Mononuclear cell (primary cell): ENCODE data around the gene MYPN. TPM values are rescaled to one million over a fixed set of nuclear protein-coding genes. Genes with fewer than 3 reads are reported as not detected.
"Not testable (repeated sequence)": the region's sequence is repeated elsewhere in the genome, so short reads cannot be mapped to it uniquely, and the experiment has no call there.

Source experiments
- H3K27me3 ChIP-seq: 2 replicates; pipeline ENCODE4 v1.6.0; 2011; ENCODE audit warnings: low read length, control low read depth; ENCODE audit not compliant: insufficient read depth
- H3K4me1 ChIP-seq: 2 replicates; pipeline ENCODE4 v1.5.1; 2011; ENCODE audit warnings: mild to moderate bottlenecking, low read length, control low read depth; ENCODE audit not compliant: insufficient read depth
- H3K4me3 ChIP-seq: 2 replicates; pipeline ENCODE4 v1.5.1; 2011; ENCODE audit warnings: mild to moderate bottlenecking, low read length, moderate library complexity
- H3K9me3 ChIP-seq: 2 replicates; pipeline ENCODE4 v1.5.1; 2011; ENCODE audit warnings: low read depth, mild to moderate bottlenecking, control low read depth, low read length
- total RNA-seq: library from RNA; depleted of rRNA; stranded (reverse); fragments of >200 nt; gene quantifications from one replicate; pipeline ENCODE4 v1.2.3, GENCODE V29; 2012

The MYPN gene
- total RNA-seq, 1 donor: not detected

DNA sequence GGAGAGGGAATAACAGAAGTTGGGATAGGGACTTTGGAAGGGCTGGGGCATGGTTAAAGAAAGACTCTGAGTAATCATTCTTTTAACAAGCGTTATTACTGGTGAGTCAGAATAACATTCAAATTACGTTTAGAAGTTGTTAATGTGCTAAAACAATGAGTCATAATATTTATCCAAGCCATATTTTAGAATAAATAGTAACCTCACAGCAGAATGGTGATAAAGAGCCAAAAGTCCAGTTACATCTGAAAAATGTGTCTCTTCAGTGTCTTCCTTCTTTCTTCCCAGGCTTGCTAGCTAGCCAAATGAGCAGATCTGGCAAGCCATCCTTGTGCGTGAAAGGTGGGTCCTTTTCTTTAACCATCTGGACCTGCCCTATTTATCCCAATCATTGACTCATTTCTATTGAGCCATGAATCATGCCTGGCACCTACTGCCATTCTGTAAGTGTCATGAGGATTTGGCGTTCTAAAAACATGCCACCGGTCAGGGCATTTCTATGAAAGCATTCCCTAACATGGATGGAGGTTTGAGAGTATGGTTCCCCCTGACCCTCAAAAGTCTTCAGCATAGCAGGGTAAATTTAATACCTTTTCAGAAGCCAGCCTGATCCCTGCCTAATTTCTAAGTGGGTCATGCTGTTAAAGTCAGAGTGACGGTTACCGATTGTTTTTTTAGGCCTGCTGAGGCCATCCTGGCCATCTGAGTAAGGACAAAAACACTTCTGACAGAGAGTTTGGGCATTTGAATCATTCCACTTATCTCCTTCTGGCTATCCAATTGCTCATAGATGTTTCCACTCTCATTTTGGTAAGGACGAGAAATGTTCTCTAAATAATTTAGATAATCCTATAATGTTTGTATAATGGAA, 26.9 kb downstream of the MYPN start:
- Histone ChIP-seq H3K4me3 (no peak overlapping the region), H3K9me3 (no peaks in the 10 kb centered on the region), H3K4me1 (no peaks in the 10 kb centered on the region), H3K27me3 (no peaks in the 10 kb centered on the region)

DNA sequence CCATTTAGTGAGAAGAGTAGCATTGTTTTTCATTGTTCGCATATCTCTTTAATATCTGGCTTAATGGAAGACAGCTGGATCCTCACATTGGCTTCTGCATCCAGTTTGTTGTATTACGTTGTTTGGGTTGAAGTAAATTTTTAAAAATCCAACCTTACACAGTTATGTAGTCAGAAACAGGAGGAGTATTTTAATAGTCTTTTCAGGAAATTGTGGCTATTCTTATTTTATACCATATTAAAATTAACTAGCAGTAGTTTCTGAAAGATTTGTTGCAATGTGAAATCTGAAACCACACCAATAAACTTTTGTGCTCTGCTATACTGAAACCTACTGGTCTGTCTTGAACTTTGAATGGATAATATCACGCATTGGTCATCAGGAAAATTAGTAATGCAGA, 27.9 kb downstream of the MYPN start:
- Histone ChIP-seq H3K9me3 (no peaks in the 10 kb centered on the region), H3K4me1 (no peaks in the 10 kb centered on the region)

DNA sequence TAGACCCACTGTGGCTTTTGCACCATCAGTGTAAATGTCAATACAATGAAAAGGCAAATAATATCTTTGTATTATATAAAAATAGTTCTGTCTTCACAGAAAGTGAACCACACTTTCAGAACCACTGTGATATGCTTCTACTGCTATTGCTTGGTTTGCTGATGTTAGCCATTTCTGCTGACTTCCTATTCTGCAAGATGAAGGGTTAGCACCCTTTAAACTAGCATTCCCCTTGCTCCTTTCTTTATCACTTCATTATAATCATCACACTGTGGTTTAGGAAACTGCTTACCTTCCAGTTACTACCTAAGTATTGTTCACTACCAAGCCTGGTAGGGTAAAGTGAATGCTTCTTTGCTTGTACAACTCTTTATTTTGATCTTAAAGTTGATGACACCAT, 29.2 kb downstream of the MYPN start:
- no peaks in the 10 kb centered on the region for H3K27me3 ChIP-seq
- no peaks in the 10 kb centered on the region for H3K4me1 ChIP-seq
- no peak overlapping the region for H3K4me3 ChIP-seq

More for the DNA sequence above, 27.9 kb downstream of the MYPN start:
- no peak overlapping the region for H3K4me3 ChIP-seq
- H3K27me3 ChIP-seq: no peaks in the 10 kb centered on the region

DNA sequence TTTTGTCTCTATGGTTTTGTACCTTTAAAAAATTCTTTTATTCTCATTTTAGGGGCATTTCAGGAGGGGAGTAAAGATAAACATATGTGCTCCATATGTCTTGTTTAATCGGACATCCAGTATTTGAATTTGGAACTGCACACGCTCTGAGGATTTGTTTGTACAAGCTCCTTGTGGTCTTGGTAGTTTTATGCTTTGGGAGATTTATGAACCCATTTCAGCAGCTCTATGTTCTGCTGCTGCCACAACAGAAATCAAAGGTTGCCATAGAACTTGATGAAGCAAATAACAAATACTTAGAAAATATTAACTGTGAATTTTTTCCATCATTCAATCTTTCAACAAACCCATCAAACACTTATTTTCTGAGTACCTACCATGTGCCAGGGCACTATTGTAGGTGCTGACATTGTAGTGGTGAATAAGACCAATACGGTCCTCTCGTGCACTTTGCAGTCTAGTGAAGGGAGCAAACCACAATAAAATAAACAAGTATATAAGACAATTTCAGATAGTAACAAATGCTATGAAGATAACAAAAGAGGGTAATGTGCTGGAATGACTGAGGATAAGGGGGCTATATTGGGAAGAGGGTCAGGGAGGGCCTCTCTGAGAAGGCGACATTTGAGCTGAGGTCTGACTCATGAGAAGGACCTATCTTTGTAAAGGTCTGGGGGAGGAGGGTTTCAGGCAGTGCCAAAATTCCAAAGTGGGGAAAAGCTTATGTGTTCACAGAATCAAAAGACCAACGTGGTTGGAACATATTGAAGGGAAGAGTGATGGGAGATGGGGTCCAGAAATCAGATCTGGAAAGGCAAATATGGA, 30.4 kb downstream of the MYPN start:
- no peaks in the 10 kb centered on the region for H3K9me3 ChIP-seq
- H3K4me3 ChIP-seq: no peak overlapping the region
- no peaks in the 10 kb centered on the region for H3K27me3 ChIP-seq
- no peaks in the 10 kb centered on the region for H3K4me1 ChIP-seq

More for the DNA sequence above, 29.2 kb downstream of the MYPN start:
- H3K9me3 ChIP-seq: no peaks in the 10 kb centered on the region

DNA sequence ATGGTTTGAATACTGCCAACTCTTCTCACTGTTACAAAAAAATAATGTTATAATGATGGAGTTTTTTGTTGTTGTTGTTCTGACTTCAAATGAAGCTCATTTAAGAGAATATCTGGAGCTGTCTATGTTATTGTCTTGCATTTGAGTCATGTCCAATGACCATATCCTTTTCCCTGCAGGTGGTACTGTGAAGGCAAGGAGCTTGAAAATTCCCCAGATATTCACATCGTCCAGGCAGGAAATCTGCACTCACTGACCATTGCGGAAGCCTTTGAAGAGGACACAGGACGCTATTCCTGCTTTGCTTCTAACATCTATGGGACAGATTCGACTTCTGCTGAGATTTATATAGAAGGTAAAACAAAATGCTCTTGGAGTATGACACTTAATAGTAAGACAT, 33.5 kb downstream of the MYPN start:
- Histone ChIP-seq H3K9me3 (no peaks in the 10 kb centered on the region), H3K4me3 (no peak overlapping the region), H3K27me3 (no peaks in the 10 kb centered on the region), H3K4me1 (no peaks in the 10 kb centered on the region)

DNA sequence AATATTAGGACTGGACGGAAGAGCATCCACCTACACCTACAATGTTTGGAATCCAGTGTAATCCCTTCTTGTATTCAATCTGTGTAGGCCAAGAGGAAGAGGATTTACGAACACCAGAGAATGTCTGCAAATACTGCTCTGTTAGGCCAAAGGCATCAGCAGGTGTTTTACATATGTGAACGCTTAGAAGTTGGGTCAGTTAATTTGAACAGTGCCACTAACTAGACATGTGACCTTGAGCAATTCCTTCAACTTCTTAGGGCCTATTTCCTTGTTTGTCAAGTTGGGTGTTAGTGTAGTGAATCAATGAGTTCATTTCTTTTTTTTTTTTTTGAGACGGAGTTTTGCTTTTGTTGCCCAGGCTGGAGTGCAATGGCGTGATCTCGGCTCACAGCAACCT, 35.4 kb downstream of the MYPN start:
- H3K9me3 ChIP-seq: no peaks in the 10 kb centered on the region
- H3K27me3 ChIP-seq: no peaks in the 10 kb centered on the region
- no peaks in the 10 kb centered on the region for H3K4me1 ChIP-seq
- no peak overlapping the region for H3K4me3 ChIP-seq

DNA sequence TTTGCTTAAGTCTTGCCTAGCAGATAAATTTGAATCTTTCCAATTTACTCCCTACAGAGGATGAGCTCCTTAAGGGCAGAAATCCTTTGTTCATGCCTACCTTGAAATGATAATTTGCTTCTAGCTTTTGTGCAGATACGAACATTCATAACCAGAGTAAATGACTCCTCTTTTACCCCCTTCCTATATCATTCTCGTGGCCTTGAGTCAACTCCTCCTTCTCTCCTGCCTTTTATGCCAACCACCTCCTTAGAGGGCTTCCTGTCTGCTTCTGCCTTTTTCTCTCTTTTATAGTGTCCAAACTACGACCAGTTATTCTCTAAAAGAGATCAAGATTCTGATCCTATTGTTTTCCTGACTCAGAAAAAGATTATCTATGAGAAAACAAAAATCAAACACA, 36.4 kb downstream of the MYPN start:
- Histone ChIP-seq H3K4me3 (no peak overlapping the region), H3K9me3 (no peaks in the 10 kb centered on the region), H3K27me3 (no peaks in the 10 kb centered on the region), H3K4me1 (no peaks in the 10 kb centered on the region)

DNA sequence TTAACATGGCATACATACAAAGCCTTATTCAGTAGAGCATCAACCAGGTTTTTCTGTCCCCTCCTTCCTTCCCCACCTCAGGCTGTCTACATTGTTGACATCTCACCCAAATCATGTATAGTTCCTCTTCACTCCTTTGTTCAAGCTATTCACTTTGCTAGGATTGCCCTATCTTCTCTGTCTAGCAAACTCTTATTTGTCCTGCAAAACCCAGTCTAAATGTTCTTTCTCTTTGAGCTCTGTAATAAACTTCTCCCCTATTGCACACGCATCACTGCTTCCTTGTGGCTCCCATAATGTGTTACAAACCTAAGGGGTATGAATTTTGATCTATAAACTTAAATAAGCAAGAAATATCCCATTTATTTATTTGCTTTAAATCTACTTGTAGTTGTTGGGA, 36.8 kb downstream of the MYPN start:
- Histone ChIP-seq H3K4me3 (no peak overlapping the region), H3K4me1 (no peaks in the 10 kb centered on the region)

DNA sequence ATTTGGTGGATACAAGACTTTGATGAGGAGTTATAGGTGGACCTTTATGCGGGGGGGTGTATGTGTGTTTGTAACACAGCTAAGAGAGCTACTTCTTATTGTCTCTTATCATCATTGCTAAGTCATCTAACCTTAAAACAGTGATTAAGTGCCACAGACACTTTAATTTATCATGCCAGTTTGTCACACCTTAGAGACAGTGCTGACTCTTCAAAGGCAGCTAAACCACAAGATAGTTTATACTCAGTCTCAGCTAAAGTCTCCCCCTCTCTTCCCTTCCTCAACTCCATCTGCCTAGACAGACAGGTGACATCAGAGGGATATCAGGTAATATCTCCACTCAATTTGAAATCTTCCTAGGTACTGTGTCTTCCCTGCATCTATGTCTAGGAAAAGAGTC, 42.2 kb downstream of the MYPN start:
- Histone ChIP-seq H3K27me3 (no peaks in the 10 kb centered on the region), H3K4me1 (no peaks in the 10 kb centered on the region), H3K4me3 (no peak overlapping the region), H3K9me3 (no peaks in the 10 kb centered on the region)

More for the DNA sequence above, 36.8 kb downstream of the MYPN start:
- no peaks in the 10 kb centered on the region for H3K27me3 ChIP-seq
- no peaks in the 10 kb centered on the region for H3K9me3 ChIP-seq

DNA sequence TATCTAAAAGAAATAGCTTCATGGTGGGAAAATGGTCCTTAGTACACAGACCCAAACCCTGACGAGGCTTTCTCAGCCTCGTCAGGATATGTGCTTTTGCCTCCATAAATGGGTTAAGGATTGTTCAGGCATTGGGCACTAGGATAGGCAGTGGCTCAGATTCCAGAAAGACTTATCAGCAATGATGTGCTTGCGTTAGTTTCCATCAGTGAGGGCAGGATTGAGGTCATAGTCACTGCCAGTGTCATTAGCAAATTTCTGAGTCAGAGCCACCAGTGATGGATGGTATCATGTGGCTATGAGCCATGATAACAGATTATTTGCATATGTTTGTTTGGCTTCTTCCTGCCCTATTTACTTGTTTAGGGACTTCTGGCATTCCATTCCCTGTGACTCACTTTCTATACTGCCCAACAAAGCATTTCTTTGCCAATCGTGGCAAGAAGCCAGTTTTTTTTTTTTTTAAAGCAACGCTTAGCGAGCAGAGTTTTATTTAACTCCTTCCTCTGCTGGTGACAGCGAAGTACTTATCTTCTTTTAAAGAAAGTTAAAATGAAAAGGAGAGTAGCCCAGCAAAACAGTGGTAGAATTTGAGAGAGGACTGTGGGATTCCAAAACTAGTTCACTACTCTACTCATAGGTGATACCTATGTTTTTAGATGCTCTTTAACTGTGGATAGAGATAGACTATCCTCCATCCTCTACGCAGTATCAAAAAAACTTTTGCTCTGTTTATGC, 44.4 kb downstream of the MYPN start:
- Histone ChIP-seq H3K27me3 (no peaks in the 10 kb centered on the region), H3K4me1 (no peaks in the 10 kb centered on the region), H3K9me3 (no peaks in the 10 kb centered on the region), H3K4me3 (no peak overlapping the region)

DNA sequence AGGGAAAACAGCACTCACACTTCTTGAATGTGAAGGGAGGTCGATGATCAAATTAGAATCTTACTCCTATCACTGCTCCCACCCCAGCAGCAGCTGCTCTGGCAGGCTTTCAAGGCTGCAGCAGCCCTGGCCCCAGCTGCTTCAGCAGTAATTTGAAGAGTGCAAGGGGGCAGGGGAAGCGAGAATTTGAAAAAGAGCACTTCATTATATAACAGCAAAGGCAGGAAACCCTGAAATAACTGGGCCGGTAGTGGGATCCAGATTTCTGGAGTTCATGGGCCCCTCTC, 44.9 kb downstream of the MYPN start:
- no peaks in the 10 kb centered on the region for H3K27me3 ChIP-seq
- no peaks in the 10 kb centered on the region for H3K9me3 ChIP-seq
- H3K4me1 ChIP-seq: no peaks in the 10 kb centered on the region
- no peak overlapping the region for H3K4me3 ChIP-seq

DNA sequence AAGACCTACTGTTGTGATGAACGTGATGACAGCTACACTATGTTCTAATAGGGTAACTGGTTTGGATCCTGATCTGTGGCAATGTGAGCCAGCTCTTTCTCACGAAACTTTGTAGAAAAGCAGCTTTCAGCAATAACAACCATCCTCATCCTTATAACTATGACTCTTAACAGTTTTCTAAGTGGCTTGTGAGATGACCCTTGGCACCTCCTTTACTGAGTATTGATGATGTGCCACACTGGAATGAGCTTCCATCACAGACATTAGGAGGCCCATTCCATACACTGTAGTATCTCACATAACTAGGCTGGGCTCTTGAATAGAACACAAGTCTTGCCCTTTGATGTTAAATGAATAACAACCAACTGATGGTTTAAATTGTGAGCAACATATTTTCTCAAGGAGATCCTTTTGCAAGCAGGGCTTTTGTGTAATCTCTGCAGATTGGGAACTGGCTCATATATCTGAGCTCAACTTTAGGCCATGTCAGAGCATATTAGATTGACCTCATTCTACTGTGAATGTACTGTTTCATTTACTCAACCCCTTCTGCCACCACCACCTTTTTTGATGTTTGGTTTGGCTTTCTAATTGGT, 46.4 kb downstream of the MYPN start:
- H3K9me3 ChIP-seq: no peaks in the 10 kb centered on the region
- H3K4me1 ChIP-seq: no peaks in the 10 kb centered on the region
- no peaks in the 10 kb centered on the region for H3K27me3 ChIP-seq
- H3K4me3 ChIP-seq: no peak overlapping the region

DNA sequence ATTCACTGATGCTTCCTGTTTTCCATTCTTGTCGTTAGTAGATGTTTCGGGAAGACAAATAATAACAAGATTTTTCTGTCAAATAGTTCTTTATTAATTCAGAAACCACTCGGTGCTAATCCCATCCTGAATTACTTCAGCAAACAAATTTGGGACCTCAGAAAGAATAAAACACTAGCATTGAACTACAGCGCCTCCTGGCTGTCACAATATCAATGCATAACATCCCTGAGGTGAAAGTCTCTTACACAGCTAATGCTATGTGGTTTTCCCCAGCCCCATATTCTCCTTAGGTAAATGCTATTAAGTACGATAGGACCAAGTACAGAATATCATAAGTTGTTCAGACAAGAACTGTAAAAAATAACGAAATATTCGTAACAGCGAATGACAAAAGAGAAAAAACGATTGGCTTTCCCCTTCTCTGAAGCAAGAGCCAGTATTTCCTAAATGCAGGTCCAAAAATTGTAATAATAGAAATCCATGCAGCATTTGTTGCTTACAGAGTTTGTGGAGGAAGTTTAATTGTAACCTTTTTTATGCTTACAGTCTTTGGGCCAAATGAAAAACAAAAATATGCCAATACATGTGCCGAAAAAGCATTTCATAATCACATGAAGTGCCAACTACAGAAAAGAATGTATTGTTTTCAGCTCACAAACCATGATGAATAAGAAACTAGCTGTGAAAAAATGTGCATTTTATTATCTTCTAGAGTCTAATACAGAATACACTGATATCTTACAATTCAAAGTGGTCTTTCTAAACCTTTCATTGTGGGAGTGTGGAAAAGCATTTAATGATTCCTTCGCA, 47.3 kb downstream of the MYPN start:
- Histone ChIP-seq H3K27me3 (no peaks in the 10 kb centered on the region), H3K4me1 (no peaks in the 10 kb centered on the region), H3K9me3 (no peaks in the 10 kb centered on the region), H3K4me3 (no peak overlapping the region)

DNA sequence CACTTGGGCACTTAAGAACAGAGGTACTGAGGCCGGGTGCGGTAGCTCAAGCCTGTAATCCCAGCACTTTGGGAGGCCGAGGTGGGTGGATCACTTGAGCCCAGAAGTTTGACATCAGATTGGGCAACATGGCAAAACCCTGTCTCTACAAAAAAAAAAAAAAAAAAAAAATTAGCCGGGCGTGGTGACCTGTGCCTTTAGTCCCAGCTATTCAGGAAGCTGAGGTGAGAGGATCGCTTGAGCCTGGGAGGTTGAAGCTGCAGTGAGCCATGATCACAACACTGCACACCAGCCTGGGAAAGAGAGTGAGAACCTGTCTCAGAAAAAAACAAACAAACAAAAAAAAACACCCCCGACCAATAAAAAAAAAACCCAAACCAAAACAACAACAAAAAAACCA, 48.2 kb downstream of the MYPN start:
- not testable (repeated sequence) for H3K4me3 ChIP-seq, H3K27me3 ChIP-seq, H3K9me3 ChIP-seq, H3K4me1 ChIP-seq
